PC-3 (cell line): ENCODE results near the gene ARHGAP31. TPM values are rescaled to one million over a fixed set of nuclear protein-coding genes. Genes with fewer than 3 reads are reported as not detected.

Source experiments
- ATAC-seq: fragments of 200-7000 bp; cut with Tn5 transposase; 2 replicates; pipeline ENCODE4 v1.9.1; 2020; ENCODE audit warnings: mild to moderate bottlenecking, moderate library complexity
- BruUV-seq: library from RNA; stranded (reverse); fragments of 400-500 nt; replicated peaks from 2 replicates; lab custom pipeline; 2021; lab: Mats Ljungman, UMichigan
- CTCF ChIA-PET: fragments of 300-600 bp; sonication (Branson Sonifier 250); formaldehyde crosslinking; loops from one replicate; lab custom pipeline; 2022; ENCODE audit warnings: antibody characterized with exemption; lab: Charles Lee
- POLR2A ChIA-PET: fragments of 300-600 bp; sonication (Branson Sonifier 250); formaldehyde crosslinking; loops from one replicate; lab custom pipeline; 2022; ENCODE audit warnings: antibody characterized with exemption; ENCODE audit not compliant: unreplicated experiment; lab: Charles Lee
- DNase-seq: peaks from one replicate; pipeline ENCODE4 v3.0.0-alpha.2; 2015
- H2AFZ ChIP-seq: fragments of 300-600 bp; sonication (generic); 2 replicates; pipeline ENCODE4 v1.6.0; 2016; ENCODE audit warnings: antibody characterized with exemption, low read length
- H3F3A ChIP-seq: fragments of 300-600 bp; sonication (generic); one replicate; pipeline ENCODE4 v1.6.0; 2017; ENCODE audit warnings: antibody characterized with exemption, low read length, control low read depth, mild to moderate bottlenecking; ENCODE audit not compliant: unreplicated experiment
- H3K27ac ChIP-seq: fragments of 300-600 bp; sonication (generic); 2 replicates; pipeline ENCODE4 v1.5.1; 2016; ENCODE audit warnings: mild to moderate bottlenecking, low read length
- H3K27me3 ChIP-seq: fragments of 300-600 bp; sonication (generic); 2 replicates; pipeline ENCODE4 v1.6.1; 2016; ENCODE audit warnings: low read length, mixed read lengths
- H3K36me3 ChIP-seq: fragments of 300-600 bp; sonication (generic); 2 replicates; pipeline ENCODE4 v1.6.1; 2016; ENCODE audit warnings: low read depth, mixed run types, low read length, mixed read lengths
- H3K4me1 ChIP-seq: fragments of 300-600 bp; sonication (generic); 2 replicates; pipeline ENCODE4 v1.5.1; 2016; ENCODE audit warnings: low read length; ENCODE audit not compliant: insufficient read depth
- H3K4me2 ChIP-seq: fragments of 300-600 bp; sonication (generic); 2 replicates; pipeline ENCODE4 v1.6.0; 2016; ENCODE audit warnings: low read length
- H3K4me3 ChIP-seq: fragments of 300-600 bp; sonication (generic); 2 replicates; pipeline ENCODE4 v1.5.1; 2016; ENCODE audit warnings: mild to moderate bottlenecking, low read length, mixed read lengths
- H3K79me2 ChIP-seq: fragments of 300-600 bp; sonication (generic); 2 replicates; pipeline ENCODE4 v1.6.1; 2017; ENCODE audit warnings: low read length, mixed read lengths
- H3K9ac ChIP-seq: fragments of 300-600 bp; sonication (generic); 2 replicates; pipeline ENCODE4 v1.6.0; 2016; ENCODE audit warnings: mild to moderate bottlenecking, low read length
- H3K9me2 ChIP-seq: fragments of 300-600 bp; sonication (generic); replicated peaks from 2 replicates; pipeline ENCODE4 v1.6.1; 2016; ENCODE audit warnings: mixed run types, low read length, mixed read lengths
- H3K9me3 ChIP-seq: fragments of 300-600 bp; sonication (generic); 2 replicates; pipeline ENCODE4 v1.6.1; 2016; ENCODE audit warnings: low read length, mixed read lengths
- H4K20me1 ChIP-seq: fragments of 300-600 bp; sonication (generic); 2 replicates; pipeline ENCODE4 v1.6.1; 2016; ENCODE audit warnings: low read length, mixed read lengths
- CTCF ChIP-seq: fragments of 300-600 bp; sonication (generic); conservative IDR thresholded peaks from 2 replicates; pipeline ENCODE4 v1.5.1; 2017; ENCODE audit warnings: antibody characterized with exemption, low read depth, mild to moderate bottlenecking, low read length
- EZH2 ChIP-seq: fragments of 300-600 bp; sonication (generic); IDR thresholded peaks from one replicate; pipeline ENCODE4 v1.6.1; 2017; ENCODE audit warnings: antibody characterized with exemption, mild to moderate bottlenecking, low read length; ENCODE audit not compliant: unreplicated experiment
- EZH2phosphoT487 ChIP-seq: fragments of 300-600 bp; sonication (generic); IDR thresholded peaks from 2 replicates; pipeline ENCODE4 v1.6.1; 2018; ENCODE audit warnings: mild to moderate bottlenecking, antibody characterized with exemption, low read length, borderline replicate concordance
- intact Hi-C: fragments of 100-400 bp; cut with micrococcal nuclease; formaldehyde crosslinking; loops from 2 replicates; pipeline ENCODE4 v1.9.0; 2023
- total RNA-seq: library from RNA; depleted of rRNA; stranded (reverse); fragments of >200 nt; gene quantifications from 2 replicates; pipeline ENCODE4 v1.2.3, GENCODE V29; 2014

ARHGAP31 gene
- total RNA-seq, 1 experiment from 2014 or later = 7.8 TPM

- intact Hi-C loops = loop anchor here (10.0 kb wide), 1 partner anchor 154 kb away; no protein-coding TSS in a partner anchor
- Histone ChIP-seq H3K9me3 (peaks cover 17% of the 10 kb centered on the region), H3K4me3 (no peak overlapping the region), H2AFZ (no peak overlapping the region), H3K9me2 (no peaks in the 10 kb centered on the region), H3K9ac (no peak overlapping the region), H3K4me2 (no peak overlapping the region), H3F3A (no peaks in the 10 kb centered on the region), H3K27ac (no peak overlapping the region), H4K20me1 (no peaks in the 10 kb centered on the region), H3K27me3 (no peaks in the 10 kb centered on the region), H3K4me1 (no peaks in the 10 kb centered on the region), H3K79me2 (no peaks in the 10 kb centered on the region), H3K36me3 (peaks cover 58% of the 10 kb centered on the region)
- TF ChIP-seq CTCF = peak; percentile 51
- no peak for TF ChIP-seq EZH2
- TF ChIP-seq EZH2phosphoT487 = no peak
- BruUV-seq = no TSS peak
- DNase-seq (no peak), ATAC-seq (no peak)
- ChIA-PET POLR2A (no interaction called here), CTCF (interaction anchor here (0.6 kb wide), 1 partner anchor 64 kb away, joined by 3 read pairs; no protein-coding TSS in a partner anchor)
Measured at GRCh38 chr3:119428538-119428937, 134.4 kb downstream of the ARHGAP31 start.

- ChIA-PET POLR2A (no interaction called here), CTCF (interaction anchor here (0.5 kb wide), 1 partner anchor 551 kb away, joined by 3 read pairs; no protein-coding TSS in a partner anchor)
- H3K4me3 ChIP-seq = no peak overlapping the region
- H3K79me2 ChIP-seq = no peaks in the 10 kb centered on the region
- H3K27me3 ChIP-seq = no peaks in the 10 kb centered on the region
- BruUV-seq = no TSS peak
- DNase-seq (no peak), ATAC-seq (no peak)
- H3K27ac ChIP-seq = no peak overlapping the region
- H3K9me3 ChIP-seq = 0 out of 2 replicates have a peak, but pooled peaks cover 1% of the 10 kb centered on the region
- intact Hi-C loops = no loop called here
- H3K9me2 ChIP-seq = no peaks in the 10 kb centered on the region
- peaks cover 82% of the 10 kb centered on the region for H3K36me3 ChIP-seq
- H3K4me1 ChIP-seq = no peaks in the 10 kb centered on the region
- TF ChIP-seq EZH2 (no peak), EZH2phosphoT487 (no peak), CTCF (no peak)
- H2AFZ ChIP-seq = no peak overlapping the region
- peaks cover 1% of the 10 kb centered on the region for H3F3A ChIP-seq
- H3K4me2 ChIP-seq = no peak overlapping the region
- no peaks in the 10 kb centered on the region for H4K20me1 ChIP-seq
- no peak overlapping the region for H3K9ac ChIP-seq
Measured at GRCh38 chr3:119433613-119434325, 139.6 kb downstream of the ARHGAP31 start.

- no peak overlapping the region for H3K4me2 ChIP-seq
- BruUV-seq = no TSS peak
- no peaks in the 10 kb centered on the region for H4K20me1 ChIP-seq
- H3K27me3 ChIP-seq = no peaks in the 10 kb centered on the region
- H3K4me3 ChIP-seq = no peak overlapping the region
- no peaks in the 10 kb centered on the region for H3K9me3 ChIP-seq
- TF ChIP-seq EZH2 (no peak), CTCF (peak; percentile 22; the same call in 1 of the 2 replicates)
- H3K9me2 ChIP-seq = no peaks in the 10 kb centered on the region
- H3F3A ChIP-seq = peaks cover 3% of the 10 kb centered on the region
- no peak overlapping the region for H3K27ac ChIP-seq
- H2AFZ ChIP-seq = no peak overlapping the region
- peaks cover 73% of the 10 kb centered on the region for H3K36me3 ChIP-seq
- no peak overlapping the region for H3K9ac ChIP-seq
- H3K79me2 ChIP-seq = no peaks in the 10 kb centered on the region
- ChIA-PET CTCF (interaction anchor here (0.5 kb wide), 1 partner anchor 552 kb away, joined by 3 read pairs; no protein-coding TSS in a partner anchor), POLR2A (no interaction called here)
- intact Hi-C loops = no loop called here
- ATAC-seq (no peak), DNase-seq (no peak)
- H3K4me1 ChIP-seq = no peaks in the 10 kb centered on the region
Measured at GRCh38 chr3:119434703-119435102, 140.5 kb downstream of the ARHGAP31 start.
